Measurements from ENCODE around the gene APEX2. TPM values are rescaled to one million over a fixed set of nuclear protein-coding genes. Genes with fewer than 3 reads are reported as not detected.
"Not testable (repeated sequence)": the region's sequence is repeated elsewhere in the genome, so short reads cannot be mapped to it uniquely, and the experiment has no call there.

Gene APEX2
- total RNA-seq, 6 experiments from 2014 or later: 14.3 to 17.2 (median 15.9) TPM

GRCh38 chrX:54978448-54978847 is 21.7 kb upstream of the APEX2 start:
- no peak overlapping the region for H3K27ac Mint-ChIP-seq
- H3K9me3 Mint-ChIP-seq: no peaks in the 10 kb centered on the region
- peak; percentile 9 for DNase-seq
- no peaks in the 10 kb centered on the region for H3K36me3 Mint-ChIP-seq (ENCODE audit: low read depth)
- H3K27me3 Mint-ChIP-seq (ENCODE audit: insufficient read depth): peaks cover 2% of the 10 kb centered on the region; the same call in 1 of the 2 replicates
- H3K4me1 Mint-ChIP-seq (ENCODE audit: low read depth): peaks cover 5% of the 10 kb centered on the region; the same call in 1 of the 2 replicates
- H3K4me3 Mint-ChIP-seq: no peak overlapping the region
- TF ChIP-seq, protein P1, sequence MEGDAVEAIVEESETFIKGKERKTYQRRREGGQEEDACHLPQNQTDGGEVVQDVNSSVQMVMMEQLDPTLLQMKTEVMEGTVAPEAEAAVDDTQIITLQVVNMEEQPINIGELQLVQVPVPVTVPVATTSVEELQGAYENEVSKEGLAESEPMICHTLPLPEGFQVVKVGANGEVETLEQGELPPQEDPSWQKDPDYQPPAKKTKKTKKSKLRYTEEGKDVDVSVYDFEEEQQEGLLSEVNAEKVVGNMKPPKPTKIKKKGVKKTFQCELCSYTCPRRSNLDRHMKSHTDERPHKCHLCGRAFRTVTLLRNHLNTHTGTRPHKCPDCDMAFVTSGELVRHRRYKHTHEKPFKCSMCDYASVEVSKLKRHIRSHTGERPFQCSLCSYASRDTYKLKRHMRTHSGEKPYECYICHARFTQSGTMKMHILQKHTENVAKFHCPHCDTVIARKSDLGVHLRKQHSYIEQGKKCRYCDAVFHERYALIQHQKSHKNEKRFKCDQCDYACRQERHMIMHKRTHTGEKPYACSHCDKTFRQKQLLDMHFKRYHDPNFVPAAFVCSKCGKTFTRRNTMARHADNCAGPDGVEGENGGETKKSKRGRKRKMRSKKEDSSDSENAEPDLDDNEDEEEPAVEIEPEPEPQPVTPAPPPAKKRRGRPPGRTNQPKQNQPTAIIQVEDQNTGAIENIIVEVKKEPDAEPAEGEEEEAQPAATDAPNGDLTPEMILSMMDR (IDR thresholded peaks at IDR 0.05): no peak

- no peak overlapping the region for H3K4me3 Mint-ChIP-seq
- H3K9me3 Mint-ChIP-seq: no peaks in the 10 kb centered on the region
- no peak overlapping the region for H3K27ac Mint-ChIP-seq
- TF ChIP-seq, protein P1 (IDR thresholded peaks at IDR 0.05): no peak
- no peaks in the 10 kb centered on the region for H3K36me3 Mint-ChIP-seq (ENCODE audit: low read depth)
- peaks cover 2% of the 10 kb centered on the region; the same call in 1 of the 2 replicates for H3K27me3 Mint-ChIP-seq (ENCODE audit: insufficient read depth)
- peaks cover 5% of the 10 kb centered on the region; the same call in 1 of the 2 replicates for H3K4me1 Mint-ChIP-seq (ENCODE audit: low read depth)
- no peak for DNase-seq
Measured at GRCh38 chrX:54979432-54979831, 20.7 kb upstream of the APEX2 start.

- Mint-ChIP-seq H3K9me3 (no peaks in the 10 kb centered on the region), H3K4me1 (ENCODE audit: low read depth) (peaks cover 5% of the 10 kb centered on the region; the same call in 1 of the 2 replicates), H3K36me3 (ENCODE audit: low read depth) (no peaks in the 10 kb centered on the region), H3K4me3 (no peak overlapping the region), H3K27ac (no peak overlapping the region), H3K27me3 (ENCODE audit: insufficient read depth) (peaks cover 4% of the 10 kb centered on the region; the same call in 1 of the 2 replicates)
- DNase-seq: no peak
- TF ChIP-seq, protein P1 (IDR thresholded peaks at IDR 0.05): no peak
Measured at GRCh38 chrX:54980334-54980733, 19.8 kb upstream of the APEX2 start.

DNA sequence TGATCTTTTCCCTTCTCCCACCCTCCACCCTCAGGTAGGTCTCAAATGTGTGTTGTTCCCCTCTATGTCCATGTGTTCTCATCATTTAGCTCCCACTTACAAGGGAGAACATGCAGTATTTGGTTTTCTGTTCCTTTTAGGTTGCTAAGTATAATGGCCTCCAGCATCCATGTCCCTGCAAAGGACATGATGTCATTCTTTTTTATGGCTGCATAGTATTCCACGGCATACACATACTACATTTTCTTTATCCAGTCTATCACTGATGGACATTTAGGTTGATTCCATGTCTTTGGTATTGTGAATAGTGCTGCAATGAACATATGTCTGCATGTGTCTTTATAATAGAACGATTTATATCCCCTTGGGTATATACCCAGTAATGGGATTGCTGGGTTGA is 16.9 kb upstream of the APEX2 start:
- H3K27me3 Mint-ChIP-seq (ENCODE audit: insufficient read depth): not testable (repeated sequence)

GRCh38 chrX:54991706-54992105 is 8.5 kb upstream of the APEX2 start:
- Mint-ChIP-seq H3K4me1 (ENCODE audit: low read depth) (no peaks in the 10 kb centered on the region), H3K4me3 (no peak overlapping the region), H3K27me3 (ENCODE audit: insufficient read depth) (peaks cover 9% of the 10 kb centered on the region), H3K9me3 (no peaks in the 10 kb centered on the region), H3K27ac (no peak overlapping the region), H3K36me3 (ENCODE audit: low read depth) (no peaks in the 10 kb centered on the region)
- no peak for DNase-seq
- TF ChIP-seq, protein P1 (IDR thresholded peaks at IDR 0.05): no peak

More for the DNA sequence above, 16.9 kb upstream of the APEX2 start:
- H3K27ac Mint-ChIP-seq; DNase-seq; H3K4me3 Mint-ChIP-seq; H3K4me1 Mint-ChIP-seq (ENCODE audit: low read depth); H3K36me3 Mint-ChIP-seq (ENCODE audit: low read depth); H3K9me3 Mint-ChIP-seq: not testable (repeated sequence)

DNA sequence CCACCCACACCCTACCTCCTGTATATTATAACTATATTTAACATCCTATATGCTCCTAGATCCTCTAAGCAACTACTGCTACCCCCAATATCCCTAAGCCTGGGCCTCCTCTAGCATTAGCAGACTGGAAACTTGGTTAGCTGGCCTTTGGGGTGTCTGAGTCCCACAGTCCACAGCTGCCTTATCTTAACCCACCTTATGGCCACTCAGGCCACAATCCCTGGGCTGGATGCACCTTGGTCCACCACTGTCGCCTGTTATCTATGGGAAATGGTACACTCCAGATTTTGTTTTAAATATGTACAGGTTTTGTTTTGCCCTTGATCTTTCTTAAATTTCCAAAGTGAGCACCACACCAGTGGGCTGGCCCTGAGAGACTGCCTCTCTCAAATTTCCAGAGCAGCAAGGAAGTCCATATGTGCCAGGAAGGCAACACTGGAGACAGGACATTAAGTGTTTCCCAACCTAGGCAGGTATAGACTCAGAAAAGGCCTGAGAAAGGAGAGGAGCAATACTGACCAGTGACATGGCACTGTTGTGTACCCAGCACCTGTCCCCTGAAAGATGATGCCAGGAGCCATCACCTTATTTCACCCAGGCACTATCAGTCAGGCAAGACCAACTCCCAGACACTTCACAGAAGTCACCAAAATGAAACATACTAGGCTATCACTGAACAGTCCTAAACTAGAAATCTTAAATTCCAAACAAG is 7.1 kb upstream of the APEX2 start:
- Mint-ChIP-seq H3K4me1 (ENCODE audit: low read depth) (no peaks in the 10 kb centered on the region), H3K9me3 (no peaks in the 10 kb centered on the region), H3K4me3 (no peak overlapping the region), H3K27ac (no peak overlapping the region), H3K27me3 (ENCODE audit: insufficient read depth) (peaks cover 9% of the 10 kb centered on the region), H3K36me3 (ENCODE audit: low read depth) (no peaks in the 10 kb centered on the region)
- no peak for DNase-seq
- TF ChIP-seq, protein P1 (IDR thresholded peaks at IDR 0.05): no peak

All from HFFc6 (cell line).